Ureter (tissue), 1 donor: ENCODE results near the gene HIVEP2. TPM values are rescaled to one million over a fixed set of nuclear protein-coding genes. Genes with fewer than 3 reads are reported as not detected.

ENCODE experiments used
- DNase-seq: peaks from one replicate; pipeline ENCODE4 v3.0.0-alpha.2; 2020; ENCODE audit warnings: low spot score
- total RNA-seq: library from RNA; stranded (reverse); gene quantifications from one replicate; pipeline ENCODE4 v1.2.4, GENCODE V29; 2023
- donor health status: DM: yes; HTN: yes; CAD: no.

HIVEP2 gene
- total RNA-seq, 1 donor from 2014 or later, result 29.0 TPM

DNA sequence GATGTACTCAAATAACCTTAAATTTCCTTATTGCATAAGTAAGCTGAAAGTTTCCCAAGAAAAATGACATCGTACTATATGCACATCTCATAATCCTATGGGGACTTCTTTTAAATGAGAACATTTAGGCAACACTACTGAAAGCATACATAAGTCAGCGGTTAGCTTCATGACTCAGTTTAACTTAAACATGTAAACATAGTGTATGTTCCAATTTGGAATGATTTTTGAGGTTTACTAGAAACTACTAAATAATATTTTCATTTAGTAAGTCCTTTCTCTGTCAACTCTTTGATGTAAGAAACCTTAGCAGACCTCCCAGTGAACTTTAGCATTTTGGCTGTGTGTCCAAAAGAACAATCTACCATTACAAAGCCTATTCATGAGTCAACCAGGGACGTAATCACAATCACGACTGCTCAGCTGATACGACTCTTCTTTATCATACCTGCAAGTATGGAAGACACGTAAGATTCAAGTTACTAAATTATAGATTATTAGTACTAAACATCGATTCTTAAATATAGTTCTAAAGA is 19.3 kb downstream of the HIVEP2 start:
- no peak for DNase-seq

GRCh38 chr6:142918339-142919042 is 26.5 kb downstream of the HIVEP2 start:
- no peak for DNase-seq

GRCh38 chr6:142916881-142917280 is 28.1 kb downstream of the HIVEP2 start:
- no peak for DNase-seq

DNA sequence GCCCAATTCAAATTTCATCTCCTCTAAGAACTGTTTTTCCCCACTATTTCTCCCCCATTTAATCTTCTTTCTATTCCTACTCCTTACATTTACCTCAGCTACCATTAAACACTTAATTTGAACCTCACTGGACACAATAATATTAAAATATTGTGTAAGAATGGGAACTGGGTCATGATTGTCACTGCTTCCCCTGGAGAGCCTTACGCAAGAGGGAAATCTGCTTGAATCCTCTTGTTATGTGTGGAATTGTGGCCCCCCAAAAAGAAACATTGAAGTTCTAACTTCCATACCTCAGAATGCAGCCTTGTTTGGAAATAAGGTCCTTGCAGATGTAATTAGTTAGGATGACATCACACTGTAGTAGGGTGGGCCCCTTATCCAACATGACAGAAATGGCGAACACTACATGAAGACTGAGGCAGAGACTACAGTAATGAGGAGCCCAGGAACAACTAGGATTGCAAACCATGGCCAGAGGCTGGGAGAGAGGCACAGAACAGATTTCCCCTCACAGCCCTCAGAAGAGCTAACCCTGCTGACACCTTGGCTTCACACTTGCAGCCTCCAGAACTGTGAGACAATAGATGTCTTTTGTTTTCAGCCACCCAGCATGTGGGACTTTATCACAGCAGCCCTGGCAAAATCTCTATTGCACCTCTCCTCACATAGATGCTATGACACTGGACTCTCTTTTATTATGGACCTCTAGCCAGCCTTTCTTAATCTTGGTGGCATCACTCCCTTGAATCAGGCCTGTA is 29.9 kb downstream of the HIVEP2 start:
- no peak for DNase-seq

DNA sequence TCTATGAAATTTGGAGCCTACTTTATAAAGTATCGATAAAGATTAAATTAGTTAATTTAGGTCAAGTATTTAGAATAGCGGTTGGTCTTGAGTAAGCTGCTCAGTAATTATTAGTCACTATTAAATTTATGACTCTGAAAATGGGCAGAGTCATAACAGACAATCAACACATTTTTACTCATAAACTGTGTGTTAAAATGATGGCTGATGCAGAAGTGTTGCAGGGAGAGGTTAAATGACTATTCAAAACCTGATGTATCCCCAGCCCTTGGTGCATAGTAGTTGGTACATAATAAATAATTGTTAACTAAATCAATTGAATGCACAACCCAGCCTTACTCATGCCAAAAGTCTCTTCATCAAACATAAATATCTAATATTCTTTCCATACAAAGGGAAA is 30.6 kb downstream of the HIVEP2 start:
- no peak for DNase-seq

- no peak for DNase-seq
Measured at GRCh38 chr6:142913511-142914047, 31.4 kb downstream of the HIVEP2 start.

DNA sequence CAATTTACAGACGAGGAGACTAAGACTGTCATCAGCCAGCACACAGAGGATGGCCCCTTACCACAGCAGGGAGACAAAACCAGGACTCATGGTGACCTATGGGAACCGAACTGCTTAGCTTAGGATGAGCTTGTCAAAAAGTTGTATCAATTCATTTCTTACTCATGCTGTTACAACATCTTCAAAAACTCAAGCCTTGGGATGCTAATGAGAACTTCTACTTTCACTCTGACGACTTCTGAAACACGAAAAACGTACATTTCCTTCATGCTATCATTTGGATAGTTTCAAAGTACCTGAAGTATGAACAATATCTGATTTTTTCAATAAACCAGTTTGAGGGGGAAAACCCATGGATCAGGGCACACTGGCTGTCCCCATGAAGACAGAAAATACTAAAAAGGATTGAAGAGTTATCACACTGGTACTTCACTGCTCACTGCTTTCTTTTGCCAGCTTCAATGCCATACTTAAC is 31.9 kb downstream of the HIVEP2 start:
- no peak for DNase-seq

- no peak for DNase-seq
Measured at GRCh38 chr6:142912125-142912524, 32.9 kb downstream of the HIVEP2 start.

DNA sequence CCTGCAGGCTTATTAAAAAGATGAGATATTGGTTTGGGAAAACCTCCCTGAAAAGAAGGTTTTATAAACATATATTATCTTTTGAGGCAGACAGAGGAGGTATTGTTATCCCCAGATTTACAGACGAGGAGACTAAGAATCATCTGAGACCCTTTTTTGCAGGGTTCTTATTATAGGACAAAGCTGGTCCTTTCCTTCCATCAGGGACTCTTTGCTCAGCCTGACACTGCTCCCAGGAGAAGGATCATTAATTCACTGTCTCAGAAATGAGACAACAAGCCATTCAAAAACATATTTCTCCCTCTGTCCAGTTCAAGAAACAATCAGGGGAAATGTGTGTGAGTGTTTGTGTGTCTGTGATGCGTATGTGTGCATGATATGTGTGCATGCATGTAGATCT is 33.5 kb downstream of the HIVEP2 start:
- DNase-seq, result no peak

GRCh38 chr6:142909686-142910085 is 35.3 kb downstream of the HIVEP2 start:
- DNase-seq, result no peak

GRCh38 chr6:142908235-142908634 is 36.7 kb downstream of the HIVEP2 start:
- no peak for DNase-seq

DNA sequence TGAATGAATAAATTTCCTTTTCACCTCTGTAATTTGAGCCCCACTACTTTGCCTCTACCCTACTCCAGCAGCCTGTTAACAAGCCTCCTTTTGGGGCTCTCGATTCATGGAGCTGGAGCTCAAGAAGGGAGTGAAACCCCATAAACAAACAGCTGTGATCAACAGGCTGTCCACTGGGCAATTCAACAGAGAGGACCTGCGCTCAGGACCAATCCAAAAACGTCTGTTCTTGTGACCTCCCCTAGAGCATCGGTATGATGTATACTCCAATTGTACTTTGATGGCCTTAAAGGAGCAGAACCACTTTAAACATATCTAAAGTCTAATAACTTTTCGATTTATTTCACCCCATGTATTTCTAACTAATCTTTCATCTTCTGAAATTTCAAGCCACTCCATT is 37.4 kb downstream of the HIVEP2 start:
- DNase-seq, result no peak

- DNase-seq, result no peak
Measured at GRCh38 chr6:142906945-142907470, 38.0 kb downstream of the HIVEP2 start.

GRCh38 chr6:142903812-142904211 is 41.2 kb downstream of the HIVEP2 start:
- no peak for DNase-seq

- DNase-seq, result peak; percentile 54
Measured at GRCh38 chr6:142902636-142903053, 42.3 kb downstream of the HIVEP2 start.

GRCh38 chr6:142901611-142902010 is 43.4 kb downstream of the HIVEP2 start:
- no peak for DNase-seq

DNA sequence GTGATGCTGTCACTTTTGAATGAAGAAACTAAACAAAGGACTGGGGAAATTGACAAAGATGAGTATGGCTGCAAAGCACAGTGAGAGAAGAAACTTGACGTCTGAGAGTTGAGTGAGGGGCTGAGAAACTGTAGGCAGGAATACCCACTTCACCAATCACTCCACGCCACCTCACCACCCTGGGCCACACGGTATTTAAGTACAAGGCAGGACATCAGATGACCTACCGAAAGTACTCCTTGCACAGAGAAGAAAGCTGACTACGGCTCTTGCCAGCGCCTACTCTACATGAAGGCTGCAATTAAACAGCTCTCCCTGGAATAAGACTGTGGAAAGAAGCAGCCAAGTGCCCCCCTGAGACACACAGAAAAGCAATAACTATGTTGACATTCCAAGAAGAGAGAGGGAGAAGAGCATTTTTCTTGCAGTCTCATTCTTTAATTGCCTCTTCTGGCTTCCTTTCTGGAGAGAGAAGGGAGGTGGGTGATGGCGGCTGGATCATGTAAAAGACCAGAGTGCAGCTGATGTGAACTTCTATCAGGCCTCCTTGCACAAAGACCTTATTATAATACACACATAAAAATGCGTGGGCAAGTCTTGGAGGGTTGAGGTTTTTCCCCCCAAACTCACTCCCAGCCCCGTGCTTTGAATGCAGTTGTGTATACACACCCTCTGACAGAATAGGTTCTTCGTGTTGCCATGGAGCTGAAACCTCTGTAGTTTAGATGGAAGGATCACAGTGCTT is 44.6 kb downstream of the HIVEP2 start:
- no peak for DNase-seq

- DNase-seq, result no peak
Measured at GRCh38 chr6:142898927-142899895, 45.8 kb downstream of the HIVEP2 start.

DNA sequence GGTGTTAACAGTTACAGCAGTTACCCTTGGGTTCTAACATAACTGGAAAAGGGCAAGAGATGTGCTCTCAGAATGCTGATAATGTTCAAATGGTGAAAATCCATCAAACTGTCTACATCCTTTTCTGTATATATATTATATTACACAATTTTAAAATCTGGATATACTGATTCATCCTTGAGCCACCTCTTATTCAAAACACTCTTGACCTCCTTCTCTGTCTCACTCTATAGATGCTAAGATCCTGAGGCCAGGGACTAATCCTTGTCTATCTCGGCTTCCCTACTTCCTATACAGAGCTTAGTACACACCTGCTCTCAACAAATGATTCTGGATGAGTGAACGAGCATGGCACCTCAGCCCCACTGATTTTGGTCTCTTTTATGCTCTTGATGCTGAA is 47.3 kb downstream of the HIVEP2 start:
- no peak for DNase-seq

- no peak for DNase-seq
Measured at GRCh38 chr6:142896732-142897131, 48.2 kb downstream of the HIVEP2 start.
